HCT116 (cell line): ENCODE measurements around the gene GRIFIN. TPM values are rescaled to one million over a fixed set of nuclear protein-coding genes. Genes with fewer than 3 reads are reported as not detected.

Experiments
- ATAC-seq: fragments of 200-7000 bp; cut with Tn5 transposase; 2 replicates; pipeline ENCODE4 v1.9.1; 2020; ENCODE audit warnings: mild to moderate bottlenecking, moderate library complexity
- BruUV-seq: library from RNA; stranded (reverse); fragments of 400-500 nt; replicated peaks from 2 replicates; lab custom pipeline; 2021; lab: Mats Ljungman, UMichigan
- CTCF ChIA-PET: fragments of 300-600 bp; sonication (Branson Sonifier 250); formaldehyde crosslinking; loops from one replicate; lab custom pipeline; 2021; ENCODE audit warnings: antibody characterized with exemption; lab: Charles Lee
- POLR2A ChIA-PET: fragments of 300-600, 350-600 bp; sonication (Branson Sonifier 250); formaldehyde crosslinking; loops from one replicate; lab custom pipeline; 2021; ENCODE audit warnings: antibody characterized with exemption; lab: Charles Lee
- RAD21 ChIA-PET, 2 experiments: fragments of 300-600 bp; sonication (Branson Sonifier 250); formaldehyde crosslinking; loops; one replicate each; lab custom pipeline; 2023; ENCODE audit warnings: low total read pairs in 2 of 2; ENCODE audit not compliant: uncharacterized antibody in 2 of 2, unreplicated experiment in 2 of 2, low non-redundant PET in 1 of 2; lab: Charles Lee
- DNase-seq: peaks from one replicate; pipeline ENCODE4 v3.0.0-alpha.2; 2010; ENCODE audit warnings: low read depth, low spot score
- H2AFZ ChIP-seq: fragments of 200-600 bp; shearing (Covaris generic), sonication (generic); 2 replicates; pipeline ENCODE4 v1.6.1; 2017; ENCODE audit warnings: low read depth, mixed run types, mixed read lengths, antibody characterized with exemption, low read length; ENCODE audit not compliant: poor library complexity, severe bottlenecking
- H3K27ac ChIP-seq: 2 replicates; pipeline ENCODE4 v1.5.1; 2012; ENCODE audit warnings: low read depth, low read length
- H3K27me3 ChIP-seq: fragments of 200-600 bp; sonication (generic); 2 replicates; pipeline ENCODE4 v1.6.1; 2016; ENCODE audit warnings: mixed run types, low read length, mixed read lengths; ENCODE audit not compliant: insufficient read depth
- H3K36me3 ChIP-seq, 2 experiments: fragments of 200-500 bp in 1 of 2; fragments of 200-600 bp in 1 of 2; sonication (Bioruptor generic) in 1 of 2; sonication (generic) in 1 of 2; 2 replicates each; pipeline versions ENCODE4 v1.5.1 to v1.6.1; 2014 to 2016; ENCODE audit warnings: low read length in 2 of 2, inconsistent platforms in 1 of 2, mixed read lengths in 1 of 2, mixed run types in 1 of 2; ENCODE audit not compliant: insufficient read depth in 2 of 2, control insufficient read depth in 1 of 2
- H3K4me1 ChIP-seq, 2 experiments: fragments of 200-600 bp in 1 of 2; sonication (generic) in 1 of 2; 2 replicates each; pipeline versions ENCODE4 v1.5.1 to v1.6.1; 2012 to 2017; ENCODE audit warnings: low read length in 2 of 2, inconsistent platforms in 1 of 2, mild to moderate bottlenecking in 1 of 2, mixed read lengths in 1 of 2, mixed run types in 1 of 2, moderate library complexity in 1 of 2; ENCODE audit not compliant: insufficient read depth in 2 of 2, control insufficient read depth in 1 of 2
- H3K4me2 ChIP-seq: fragments of 200-600 bp; sonication (generic); 2 replicates; pipeline ENCODE4 v1.6.1; 2017; ENCODE audit warnings: mixed run types, low read length, mixed read lengths
- H3K4me3 ChIP-seq, 2 experiments: fragments of 200-600 bp in 1 of 2; sonication (generic) in 1 of 2; replicated peaks in 1 of 2; 2 replicates each; pipeline ENCODE4 v1.5.1; 2011 to 2016; ENCODE audit warnings: low read length in 2 of 2, control low read depth in 1 of 2, low read depth in 1 of 2, mild to moderate bottlenecking in 1 of 2, mixed read lengths in 1 of 2, mixed run types in 1 of 2
- H3K79me2 ChIP-seq: fragments of 200-600 bp; sonication (generic); 2 replicates; pipeline ENCODE4 v1.6.1; 2017; ENCODE audit warnings: mild to moderate bottlenecking, mixed run types, low read length, moderate library complexity, mixed read lengths; ENCODE audit not compliant: insufficient read depth
- H3K9ac ChIP-seq: fragments of 200-600 bp; sonication (generic); 2 replicates; pipeline ENCODE4 v1.6.1; 2016; ENCODE audit warnings: low read length, mixed read lengths
- H3K9me2 ChIP-seq: fragments of 200-600 bp; sonication (generic), shearing (Covaris generic); 2 replicates; pipeline ENCODE4 v1.6.1; 2017; ENCODE audit warnings: mixed run types, mild to moderate bottlenecking, moderate library complexity; ENCODE audit not compliant: insufficient read depth
- H3K9me3 ChIP-seq, 2 experiments: fragments of 200-500 bp in 1 of 2; fragments of 200-600 bp in 1 of 2; sonication (Bioruptor generic) in 1 of 2; sonication (generic) in 1 of 2; 2 replicates each; pipeline ENCODE4 v1.6.1; 2014 to 2017; ENCODE audit warnings: low read length in 2 of 2, mixed read lengths in 2 of 2, inconsistent platforms in 1 of 2, low read depth in 1 of 2, mild to moderate bottlenecking in 1 of 2, mixed run types in 1 of 2, moderate library complexity in 1 of 2; ENCODE audit not compliant: control insufficient read depth in 1 of 2, insufficient read depth in 1 of 2
- H4K20me1 ChIP-seq: fragments of 200-600 bp; sonication (generic), shearing (Covaris generic); 2 replicates; pipeline ENCODE4 v1.6.1; 2017; ENCODE audit warnings: mixed run types, mild to moderate bottlenecking, moderate library complexity; ENCODE audit not compliant: insufficient read depth
- CEBPB ChIP-seq: IDR thresholded peaks from 2 replicates; pipeline ENCODE4 v1.6.1; 2012; ENCODE audit warnings: low read depth
- POLR2AphosphoS5 ChIP-seq: IDR thresholded peaks from 2 replicates; pipeline ENCODE4 v1.6.1; 2011; ENCODE audit warnings: mild to moderate bottlenecking, low read depth, low read length, moderate library complexity
- RAD21 ChIP-seq: IDR thresholded peaks from 2 replicates; pipeline ENCODE4 v1.6.1; 2012; ENCODE audit warnings: low read depth, mild to moderate bottlenecking
- REST ChIP-seq: IDR thresholded peaks from 2 replicates; pipeline ENCODE4 v1.6.1; 2012; ENCODE audit warnings: low read depth
- SIN3A ChIP-seq: IDR thresholded peaks from 2 replicates; pipeline ENCODE4 v1.6.1; 2012; ENCODE audit warnings: low read depth
- TCF7L2 ChIP-seq: IDR thresholded peaks from 2 replicates; pipeline ENCODE4 v1.7.0; 2011; ENCODE audit warnings: borderline replicate concordance, inconsistent platforms; ENCODE audit not compliant: insufficient read depth, insufficient read length; ENCODE audit errors: extremely low read depth
- ZBTB33 ChIP-seq: IDR thresholded peaks from 2 replicates; pipeline ENCODE4 v1.6.1; 2011; ENCODE audit warnings: mild to moderate bottlenecking, low read length, moderate library complexity; ENCODE audit not compliant: insufficient replicate concordance; ENCODE audit errors: extremely low read depth
- ZNF274 ChIP-seq: fragments of 200-500 bp; sonication (Bioruptor generic); IDR thresholded peaks from 2 replicates; pipeline ENCODE4 v1.6.1; 2014; ENCODE audit warnings: mild to moderate bottlenecking, low read depth, low read length, inconsistent platforms
- intact Hi-C: fragments of 100-400 bp; cut with micrococcal nuclease; formaldehyde crosslinking; loops from 2 replicates; pipeline ENCODE4 v1.10.0; 2022
- total RNA-seq: library from RNA; stranded (reverse); gene quantifications from one replicate; pipeline ENCODE4 v1.2.1, GENCODE V29; 2021; ENCODE audit not compliant: unreplicated experiment
- TF ChIP-seq, protein P1 (sequence below), 3 experiments: fragments of 200-600 bp in 1 of 3; sonication (generic) in 1 of 3; IDR thresholded peaks in 2 of 3; conservative IDR thresholded peaks in 1 of 3; 2 replicates each; pipeline ENCODE4 v1.5.1; 2012 to 2017; ENCODE audit warnings: low read depth in 2 of 3, low read length in 2 of 3, antibody characterized with exemption in 1 of 3, borderline replicate concordance in 1 of 3, control low read depth in 1 of 3, mild to moderate bottlenecking in 1 of 3, mixed read lengths in 1 of 3, mixed run types in 1 of 3, moderate library complexity in 1 of 3; ENCODE audit not compliant: insufficient read depth in 1 of 3
- TF ChIP-seq, protein P2 (sequence below): IDR thresholded peaks from 2 replicates; pipeline ENCODE4 v1.6.1; 2012

Gene GRIFIN
- total RNA-seq, 1 experiment from 2014 or later: not detected

- no peak for TF ChIP-seq REST
- no peak for TF ChIP-seq TCF7L2
- TF ChIP-seq ZBTB33: no peak
Observed at GRCh38 chr7:2473496-2474180, 2.6 kb downstream of the GRIFIN start (continued).

DNA sequence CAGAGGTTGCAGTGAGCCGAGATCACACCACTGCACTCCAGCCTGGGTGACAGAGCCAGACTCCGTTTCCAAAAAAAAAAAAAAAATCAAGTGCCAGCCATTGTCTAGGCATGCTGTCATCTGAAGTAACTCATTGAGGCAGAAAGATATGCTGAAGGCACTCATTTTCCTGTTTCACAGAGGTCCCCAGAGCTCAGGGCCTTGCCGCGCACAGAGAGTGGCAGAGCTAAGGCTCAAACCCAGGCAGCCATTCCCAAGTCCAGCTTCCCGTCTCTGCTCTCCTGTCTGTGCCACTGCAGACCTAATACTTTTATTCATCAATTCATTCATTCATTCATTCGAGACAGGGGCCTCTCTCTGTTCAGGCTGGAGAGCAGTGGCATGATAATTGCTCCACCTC is 3.5 kb downstream of the GRIFIN start:
- no peaks in the 10 kb centered on the region for H3K9me3 ChIP-seq
- TF ChIP-seq RAD21: 0 out of 2 replicates have a peak, but pooled peaks have one; percentile 31
- TF ChIP-seq, protein P1, sequence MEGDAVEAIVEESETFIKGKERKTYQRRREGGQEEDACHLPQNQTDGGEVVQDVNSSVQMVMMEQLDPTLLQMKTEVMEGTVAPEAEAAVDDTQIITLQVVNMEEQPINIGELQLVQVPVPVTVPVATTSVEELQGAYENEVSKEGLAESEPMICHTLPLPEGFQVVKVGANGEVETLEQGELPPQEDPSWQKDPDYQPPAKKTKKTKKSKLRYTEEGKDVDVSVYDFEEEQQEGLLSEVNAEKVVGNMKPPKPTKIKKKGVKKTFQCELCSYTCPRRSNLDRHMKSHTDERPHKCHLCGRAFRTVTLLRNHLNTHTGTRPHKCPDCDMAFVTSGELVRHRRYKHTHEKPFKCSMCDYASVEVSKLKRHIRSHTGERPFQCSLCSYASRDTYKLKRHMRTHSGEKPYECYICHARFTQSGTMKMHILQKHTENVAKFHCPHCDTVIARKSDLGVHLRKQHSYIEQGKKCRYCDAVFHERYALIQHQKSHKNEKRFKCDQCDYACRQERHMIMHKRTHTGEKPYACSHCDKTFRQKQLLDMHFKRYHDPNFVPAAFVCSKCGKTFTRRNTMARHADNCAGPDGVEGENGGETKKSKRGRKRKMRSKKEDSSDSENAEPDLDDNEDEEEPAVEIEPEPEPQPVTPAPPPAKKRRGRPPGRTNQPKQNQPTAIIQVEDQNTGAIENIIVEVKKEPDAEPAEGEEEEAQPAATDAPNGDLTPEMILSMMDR (IDR thresholded peaks at IDR 0.05 in 2 of 3, conservative IDR thresholded peaks at IDR 0.05 in 1 of 3; ENCODE audit: borderline replicate concordance in 1 of 3, insufficient read depth in 1 of 3, low read depth in 2 of 3, low read length in 2 of 3): 0 out of 6 replicates have a peak, but pooled peaks of 1 of the 3 experiments have one; percentile 30
- TF ChIP-seq CEBPB: no peak
- TF ChIP-seq ZNF274: no peak
- no peak for TF ChIP-seq POLR2AphosphoS5
- TF ChIP-seq, protein P2, sequence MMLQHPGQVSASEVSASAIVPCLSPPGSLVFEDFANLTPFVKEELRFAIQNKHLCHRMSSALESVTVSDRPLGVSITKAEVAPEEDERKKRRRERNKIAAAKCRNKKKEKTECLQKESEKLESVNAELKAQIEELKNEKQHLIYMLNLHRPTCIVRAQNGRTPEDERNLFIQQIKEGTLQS: no peak
- TF ChIP-seq SIN3A: no peak
- intact Hi-C loops: no loop called here

More for the DNA sequence above, 3.5 kb downstream of the GRIFIN start:
- Histone ChIP-seq H3K9me2 (no peaks in the 10 kb centered on the region), H3K27me3 (no peaks in the 10 kb centered on the region), H3K4me2 (no peak overlapping the region), H3K4me3 (no peak overlapping the region), H3K27ac (no peak overlapping the region), H3K9ac (no peak overlapping the region), H3K4me1 (peaks cover 5 to 19% of the 10 kb centered on the region in 2 experiments; a peak in 2 of 4 replicates), H3K36me3 (no peaks in the 10 kb centered on the region), H4K20me1 (no peaks in the 10 kb centered on the region), H3K79me2 (no peaks in the 10 kb centered on the region), H2AFZ (no peak overlapping the region)
- ChIA-PET RAD21 (no interaction called here), POLR2A (no interaction called here), CTCF (no interaction called here)
- ATAC-seq (no peak), DNase-seq (no peak)
- no TSS peak for BruUV-seq
